A549 (cell line): ENCODE results near the gene RHOF.

Source experiments
- CEBPB ChIP-seq, 2 experiments: fragments of >200 bp in 1 of 2; sonication (Bioruptor Twin) in 1 of 2; formaldehyde crosslinking in 1 of 2; IDR thresholded peaks; 2 replicates each; pipeline ENCODE4 v1.6.1; 2012 to 2016
- EHMT2 ChIP-seq: fragments of 200-600 bp; sonication (generic); IDR thresholded peaks from 2 replicates; pipeline ENCODE4 v1.6.1; 2016; ENCODE audit warnings: antibody characterized with exemption, low read depth, mild to moderate bottlenecking, moderate library complexity
- EP300 ChIP-seq, 2 experiments: fragments of >200 bp; sonication (Bioruptor Twin); formaldehyde crosslinking; IDR thresholded peaks; 2 replicates in 1 of 2; 3 replicates in 1 of 2; pipeline ENCODE4 v1.6.1; 2016 to 2017
- GATA3 ChIP-seq: IDR thresholded peaks from 2 replicates; pipeline ENCODE4 v1.6.1; 2012; ENCODE audit warnings: borderline replicate concordance
- HDAC2 ChIP-seq: fragments of 200-600 bp; sonication (generic); IDR thresholded peaks from 2 replicates; pipeline ENCODE4 v1.6.1; 2016
- JUN ChIP-seq, 2 experiments: fragments of >200 bp; sonication (Bioruptor Twin); formaldehyde crosslinking; IDR thresholded peaks; 2 replicates in 1 of 2; 3 replicates in 1 of 2; pipeline ENCODE4 v1.6.1; 2016 to 2017
- KDM1A ChIP-seq: fragments of 200-600 bp; sonication (generic); IDR thresholded peaks from 2 replicates; pipeline ENCODE4 v1.6.1; 2016; ENCODE audit warnings: low read depth, mild to moderate bottlenecking
- NR3C1 ChIP-seq: fragments of >200 bp; sonication (Bioruptor Twin); formaldehyde crosslinking; IDR thresholded peaks from 3 replicates; pipeline ENCODE4 v1.6.1; 2017
- POLR2A ChIP-seq: IDR thresholded peaks from 2 replicates; pipeline ENCODE4 v1.6.1; 2012; ENCODE audit warnings: mild to moderate bottlenecking, low read length
- TP53 ChIP-seq: fragments of 250-450 bp; sonication (Bioruptor Pico); IDR thresholded peaks from 2 replicates; pipeline ENCODE4 v1.5.0; 2021; ENCODE audit warnings: mild to moderate bottlenecking, moderate library complexity
- ZFP36 ChIP-seq: fragments of 450-650 bp; IDR thresholded peaks from 2 replicates; pipeline ENCODE4 v1.6.1; 2014; ENCODE audit warnings: borderline replicate concordance; ENCODE audit not compliant: partially characterized antibody
- TF ChIP-seq, protein P1 (sequence below): fragments of >200 bp; sonication (Bioruptor Twin); formaldehyde crosslinking; IDR thresholded peaks from 3 replicates; pipeline ENCODE4 v1.5.1; 2016
- TF ChIP-seq, protein P2 (sequence below): fragments of 450-650 bp; IDR thresholded peaks from 2 replicates; pipeline ENCODE4 v1.6.1; 2014; ENCODE audit warnings: antibody characterized with exemption

DNA sequence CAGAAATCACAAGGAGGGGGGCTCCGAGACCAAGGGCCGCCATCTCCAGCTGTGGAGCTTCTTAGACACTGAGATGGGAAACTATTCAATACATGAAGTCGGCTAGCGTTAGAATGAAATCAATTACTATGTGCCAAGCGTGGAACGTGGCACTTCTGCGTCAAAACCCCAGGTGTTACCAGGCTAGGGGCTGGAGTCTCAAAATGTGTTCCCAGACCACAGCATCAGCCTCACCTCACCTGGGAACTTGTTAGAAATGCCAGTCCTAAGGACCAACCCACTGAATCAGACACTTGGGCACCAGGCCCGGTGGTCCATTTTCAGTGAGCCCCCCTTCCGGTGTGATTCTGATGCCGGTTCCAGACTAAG lies 5.3 kb upstream of the RHOF start:
- TF ChIP-seq CEBPB (IDR thresholded peaks at IDR 0.05) (no peak), GATA3 (no peak), JUN (IDR thresholded peaks at IDR 0.05) (no peak), KDM1A (no peak), TP53 (CRISPR knock-in tag) (no peak), POLR2A (no peak), HDAC2 (no peak), NR3C1 (no peak), EP300 (IDR thresholded peaks at IDR 0.05) (no peak), ZFP36 (no peak), EHMT2 (no peak)
- TF ChIP-seq, protein P1, sequence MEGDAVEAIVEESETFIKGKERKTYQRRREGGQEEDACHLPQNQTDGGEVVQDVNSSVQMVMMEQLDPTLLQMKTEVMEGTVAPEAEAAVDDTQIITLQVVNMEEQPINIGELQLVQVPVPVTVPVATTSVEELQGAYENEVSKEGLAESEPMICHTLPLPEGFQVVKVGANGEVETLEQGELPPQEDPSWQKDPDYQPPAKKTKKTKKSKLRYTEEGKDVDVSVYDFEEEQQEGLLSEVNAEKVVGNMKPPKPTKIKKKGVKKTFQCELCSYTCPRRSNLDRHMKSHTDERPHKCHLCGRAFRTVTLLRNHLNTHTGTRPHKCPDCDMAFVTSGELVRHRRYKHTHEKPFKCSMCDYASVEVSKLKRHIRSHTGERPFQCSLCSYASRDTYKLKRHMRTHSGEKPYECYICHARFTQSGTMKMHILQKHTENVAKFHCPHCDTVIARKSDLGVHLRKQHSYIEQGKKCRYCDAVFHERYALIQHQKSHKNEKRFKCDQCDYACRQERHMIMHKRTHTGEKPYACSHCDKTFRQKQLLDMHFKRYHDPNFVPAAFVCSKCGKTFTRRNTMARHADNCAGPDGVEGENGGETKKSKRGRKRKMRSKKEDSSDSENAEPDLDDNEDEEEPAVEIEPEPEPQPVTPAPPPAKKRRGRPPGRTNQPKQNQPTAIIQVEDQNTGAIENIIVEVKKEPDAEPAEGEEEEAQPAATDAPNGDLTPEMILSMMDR: no peak
- TF ChIP-seq, protein P2, sequence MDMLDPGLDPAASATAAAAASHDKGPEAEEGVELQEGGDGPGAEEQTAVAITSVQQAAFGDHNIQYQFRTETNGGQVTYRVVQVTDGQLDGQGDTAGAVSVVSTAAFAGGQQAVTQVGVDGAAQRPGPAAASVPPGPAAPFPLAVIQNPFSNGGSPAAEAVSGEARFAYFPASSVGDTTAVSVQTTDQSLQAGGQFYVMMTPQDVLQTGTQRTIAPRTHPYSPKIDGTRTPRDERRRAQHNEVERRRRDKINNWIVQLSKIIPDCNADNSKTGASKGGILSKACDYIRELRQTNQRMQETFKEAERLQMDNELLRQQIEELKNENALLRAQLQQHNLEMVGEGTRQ: no peak
